Coronary artery (tissue), 2 donors: ENCODE data around the gene ZBTB22.

Source experiments
- DNase-seq: peaks from one replicate; pipeline ENCODE4 v3.0.0-alpha.2; 2017; ENCODE audit warnings: low spot score
- H3K27ac ChIP-seq, 2 donors: fragments of 200-600 bp; sonication (generic); one replicate each; pipeline ENCODE4 v1.5.1; 2016 to 2019
- H3K4me3 ChIP-seq: fragments of 200-600 bp; sonication (generic); 2 replicates; pipeline ENCODE4 v1.5.1; 2016; ENCODE audit warnings: mild to moderate bottlenecking, moderate library complexity
- CTCF ChIP-seq: fragments of 200-600 bp; sonication (generic); IDR thresholded peaks from one replicate; pipeline ENCODE4 v1.5.1; 2019; ENCODE audit warnings: antibody characterized with exemption

Gene ZBTB22

GRCh38 chr6:33296797-33297405, 20.6 kb downstream of the ZBTB22 start:
- Histone ChIP-seq H3K4me3 (peak overlapping the region; percentile 90), H3K27ac (peak overlapping the region; percentile 92 to 97)
- no peak for DNase-seq
- no peak for TF ChIP-seq CTCF

- DNase-seq: no peak
- H3K27ac ChIP-seq: no peak overlapping the region
- TF ChIP-seq CTCF: no peak
These were observed 21.7 kb downstream of the ZBTB22 start for GRCh38 chr6:33295621-33296369.

GRCh38 chr6:33294086-33294823, 23.3 kb downstream of the ZBTB22 start:
- no peak for TF ChIP-seq CTCF
- DNase-seq: no peak
- no peak overlapping the region for H3K27ac ChIP-seq
- no peak overlapping the region for H3K4me3 ChIP-seq

More at GRCh38 chr6:33295621-33296369, 21.7 kb downstream of the ZBTB22 start:
- no peak overlapping the region for H3K4me3 ChIP-seq

- no peak overlapping the region for H3K27ac ChIP-seq
- TF ChIP-seq CTCF: no peak
- no peak for DNase-seq
- no peak overlapping the region for H3K4me3 ChIP-seq
These were observed 24.4 kb downstream of the ZBTB22 start for GRCh38 chr6:33292996-33293682.

- TF ChIP-seq CTCF: no peak
- Histone ChIP-seq H3K4me3 (peak overlapping the region; percentile 76), H3K27ac (no peak overlapping the region)
These were observed 27.1 kb downstream of the ZBTB22 start for GRCh38 chr6:33290459-33290858.

GRCh38 chr6:33289784-33290315, 27.7 kb downstream of the ZBTB22 start:
- H3K27ac ChIP-seq: peak overlapping the region; percentile 43 to 80
- no peak for TF ChIP-seq CTCF
- H3K4me3 ChIP-seq: peak overlapping the region; percentile 76
- no peak for DNase-seq

More at GRCh38 chr6:33290459-33290858, 27.1 kb downstream of the ZBTB22 start:
- DNase-seq: no peak
